EH (cell line): ENCODE data around the gene AMZ2.
A peak's percentile ranks its signal among the peaks of the same experiment; 100 is the strongest.
"Not testable (repeated sequence)": the region's sequence is repeated elsewhere in the genome, so short reads cannot be mapped to it uniquely, and the experiment has no call there.

Experiments
- DNase-seq: peaks from one replicate; pipeline ENCODE4 v3.0.0-alpha.2; 2015; ENCODE audit warnings: low read depth

Gene AMZ2

DNA sequence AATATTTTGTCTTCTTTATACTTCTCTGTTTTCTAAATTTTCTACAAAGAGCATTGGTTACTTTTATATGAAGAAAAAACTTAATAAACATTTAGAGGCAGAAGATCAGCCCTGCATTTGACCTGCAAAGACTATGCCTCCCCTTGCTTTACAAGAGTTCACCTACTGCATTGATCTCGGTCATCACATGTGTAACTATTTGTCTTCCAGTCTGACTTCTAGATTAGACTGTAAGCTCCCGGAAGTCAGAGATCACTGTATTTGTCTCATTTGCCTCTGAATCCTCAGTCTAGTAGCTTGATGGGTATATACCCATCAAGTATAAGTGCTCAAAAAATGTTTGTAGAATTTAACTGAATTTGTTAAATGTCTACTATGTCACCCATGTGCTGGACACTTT, 27.7 kb upstream of the AMZ2 start:
- not testable (repeated sequence) for DNase-seq

DNA sequence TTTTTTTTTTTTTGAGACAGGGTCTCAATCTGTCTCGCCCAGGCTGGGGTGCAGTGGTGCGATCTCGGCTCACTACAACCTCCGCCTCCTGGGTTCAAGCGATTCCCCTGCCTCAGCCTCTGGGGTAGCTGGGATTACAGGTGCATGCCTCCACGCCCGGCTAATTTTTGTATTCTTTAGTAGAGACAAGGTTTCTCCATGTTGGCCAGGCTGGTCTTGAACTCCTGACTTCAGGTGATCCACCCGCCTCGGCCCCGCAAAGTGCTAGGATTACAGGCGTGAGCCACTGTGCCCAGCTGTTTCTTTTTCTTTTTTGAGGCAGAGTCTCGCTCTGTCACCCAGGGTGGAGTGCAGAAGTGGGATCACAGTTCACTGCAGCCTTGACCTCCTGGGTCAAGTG, 27.1 kb upstream of the AMZ2 start:
- DNase-seq: not testable (repeated sequence)

DNA sequence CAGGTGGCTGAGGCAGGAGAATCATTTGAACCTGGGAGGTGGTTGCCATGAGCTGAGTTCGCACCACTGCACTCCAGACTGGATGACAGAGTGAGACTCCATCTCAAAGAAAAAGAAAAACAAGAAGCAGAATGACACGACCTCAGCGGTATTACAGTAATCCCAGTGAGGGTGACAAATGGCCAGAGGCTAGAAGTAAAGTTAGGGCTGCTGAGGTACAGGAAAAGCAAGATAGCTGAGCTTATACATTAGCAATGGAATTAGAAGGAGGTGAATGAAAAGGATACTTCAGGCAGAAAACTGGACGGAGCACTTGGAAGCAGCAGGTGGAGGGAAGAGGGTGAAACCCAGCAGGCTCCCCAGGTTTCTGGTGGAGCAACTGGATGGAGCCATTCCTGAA, 26.1 kb upstream of the AMZ2 start:
- DNase-seq: no peak

DNA sequence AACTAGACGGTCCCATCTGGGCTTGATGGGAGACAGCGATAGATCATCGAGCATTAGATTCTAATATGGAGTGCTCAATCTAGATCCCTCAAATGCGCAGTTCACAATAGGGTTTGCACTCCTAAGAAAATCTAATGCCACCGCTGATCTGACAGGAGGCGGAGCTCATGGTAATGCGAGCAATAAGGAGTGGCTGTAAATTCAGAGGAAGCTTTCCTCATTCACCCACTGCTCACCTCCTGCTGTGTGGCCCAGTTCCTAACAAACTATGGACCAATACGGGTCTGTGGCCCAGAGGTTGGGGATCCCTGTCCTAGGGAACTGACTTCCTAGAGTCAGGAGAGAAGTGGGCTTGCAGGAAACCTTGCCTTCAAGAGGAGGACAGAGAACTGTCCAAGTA, 25.2 kb upstream of the AMZ2 start:
- no peak for DNase-seq

DNA sequence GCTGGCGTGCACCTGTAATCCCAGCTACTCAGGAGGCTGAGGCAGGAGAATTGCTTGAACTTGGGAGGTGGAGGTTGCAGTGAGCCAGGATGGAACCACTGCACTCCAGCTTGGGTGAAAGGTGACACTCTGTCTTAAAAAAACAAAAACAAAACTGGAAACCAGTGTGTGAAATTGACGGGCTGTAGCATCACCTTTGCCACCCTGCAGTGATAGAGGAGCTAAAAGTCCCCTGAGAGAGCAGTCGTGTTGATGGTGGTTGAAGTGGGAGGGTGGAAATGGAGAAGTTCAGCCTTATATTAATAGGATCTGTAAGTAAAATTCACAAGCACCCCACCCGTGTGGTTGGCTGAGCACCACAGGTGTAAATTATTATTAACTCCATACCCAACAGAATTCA, 22.8 kb upstream of the AMZ2 start:
- DNase-seq: not testable (repeated sequence)

DNA sequence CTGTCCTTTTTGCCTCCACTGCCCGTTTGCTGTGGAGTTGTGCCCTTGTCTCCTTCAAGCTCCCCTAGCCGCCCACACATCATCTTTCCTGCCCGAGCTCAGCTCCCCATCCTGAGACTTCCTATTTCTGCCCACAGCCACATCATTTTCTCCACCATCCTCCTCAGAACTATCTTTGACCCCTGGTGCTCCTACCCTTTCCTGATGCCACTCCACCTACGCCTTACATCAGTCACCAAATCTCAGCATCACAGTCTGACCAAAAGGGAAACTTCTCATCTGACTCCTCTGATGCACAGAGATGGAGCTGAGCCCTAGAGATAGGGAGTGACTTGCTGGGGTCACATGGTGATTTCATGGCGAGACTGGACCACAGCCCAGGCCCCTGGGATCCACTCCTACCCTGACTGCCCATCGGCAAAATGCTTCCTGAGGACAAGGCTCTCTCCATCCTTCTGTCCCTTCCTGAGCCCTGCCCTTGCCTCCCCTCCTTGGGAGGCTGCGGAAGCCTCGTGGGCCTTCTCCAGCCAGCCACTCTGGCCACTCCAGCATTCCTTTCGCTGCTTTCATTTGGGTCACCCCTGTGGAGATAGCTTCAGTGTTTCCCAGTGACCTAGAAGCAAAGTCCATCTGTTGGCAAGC, 19.7 kb upstream of the AMZ2 start:
- not testable (repeated sequence) for DNase-seq

DNA sequence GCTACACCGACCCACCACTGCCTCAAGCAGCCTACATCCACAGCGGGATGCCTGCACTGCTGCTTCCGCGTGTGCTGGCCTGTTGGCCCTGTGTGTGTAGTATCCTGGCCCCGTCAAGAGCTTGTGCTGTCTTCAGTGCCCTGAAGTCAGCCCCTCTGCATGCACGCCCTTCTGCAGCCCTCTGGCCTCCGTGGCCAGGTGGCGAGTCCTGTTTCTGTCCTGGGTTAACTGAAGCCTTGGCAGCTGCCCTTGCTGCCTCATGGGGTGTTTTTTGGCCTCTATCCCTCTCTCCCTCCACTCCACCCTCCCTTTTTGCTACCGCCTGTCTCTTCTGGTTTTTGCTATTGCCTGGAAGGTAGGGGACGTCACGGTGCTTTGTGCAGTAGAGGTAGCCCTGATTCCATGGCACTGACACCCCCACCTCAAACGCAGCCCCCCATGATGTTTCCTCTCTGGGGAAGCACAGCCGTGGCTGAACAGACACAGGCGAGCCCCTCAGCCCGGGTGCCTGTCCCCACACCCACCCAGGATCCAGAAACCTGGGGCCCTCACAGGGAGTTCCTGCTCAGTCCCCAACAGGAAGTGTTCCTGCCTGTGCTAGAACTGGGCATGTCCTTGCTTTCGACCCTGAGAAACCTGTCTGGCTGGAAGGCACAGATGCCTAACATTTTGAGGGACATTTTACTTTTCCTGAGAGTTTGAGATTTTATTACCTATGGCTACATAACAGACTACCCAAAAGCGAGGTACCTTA, 18.8 kb upstream of the AMZ2 start:
- DNase-seq: no peak

DNA sequence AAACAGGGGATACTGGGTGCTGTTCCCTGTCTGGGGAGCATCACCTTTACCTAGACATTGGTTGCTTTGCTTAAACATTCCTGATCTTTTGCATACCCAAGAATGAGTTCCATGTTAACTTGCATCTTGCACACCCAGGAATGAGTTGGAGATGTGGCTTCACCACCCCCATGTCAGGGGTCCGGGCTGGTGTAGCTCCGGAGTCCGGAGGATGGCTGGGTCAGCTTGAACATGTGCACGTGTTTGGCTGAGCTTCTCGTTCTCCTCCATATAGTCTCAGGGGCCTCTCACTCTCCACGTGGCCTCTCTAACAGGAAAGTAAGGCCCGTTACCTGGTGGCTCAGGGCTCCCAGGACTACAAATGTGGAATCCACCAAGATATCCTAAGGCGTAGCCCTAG, 18.2 kb upstream of the AMZ2 start:
- no peak for DNase-seq

DNA sequence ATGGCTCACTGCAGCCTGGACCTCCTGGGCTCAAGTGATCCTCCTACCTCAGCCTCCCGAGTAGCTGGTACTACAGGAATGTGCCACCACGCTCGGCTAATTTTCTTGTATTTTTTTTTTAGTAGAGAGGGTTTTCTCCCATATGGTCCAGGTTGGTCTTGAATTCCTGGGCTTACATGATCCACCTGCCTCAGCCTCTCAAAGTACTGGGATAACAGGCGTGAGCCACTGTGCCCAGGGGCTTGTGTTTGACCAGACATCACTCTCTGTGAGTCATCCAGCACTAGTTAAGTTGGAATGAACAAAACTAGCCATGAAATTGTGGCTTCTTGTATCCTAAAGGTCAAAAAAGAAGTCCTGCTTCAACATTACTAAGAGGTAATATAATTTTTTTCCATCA, 16.7 kb upstream of the AMZ2 start:
- DNase-seq: not testable (repeated sequence)

DNA sequence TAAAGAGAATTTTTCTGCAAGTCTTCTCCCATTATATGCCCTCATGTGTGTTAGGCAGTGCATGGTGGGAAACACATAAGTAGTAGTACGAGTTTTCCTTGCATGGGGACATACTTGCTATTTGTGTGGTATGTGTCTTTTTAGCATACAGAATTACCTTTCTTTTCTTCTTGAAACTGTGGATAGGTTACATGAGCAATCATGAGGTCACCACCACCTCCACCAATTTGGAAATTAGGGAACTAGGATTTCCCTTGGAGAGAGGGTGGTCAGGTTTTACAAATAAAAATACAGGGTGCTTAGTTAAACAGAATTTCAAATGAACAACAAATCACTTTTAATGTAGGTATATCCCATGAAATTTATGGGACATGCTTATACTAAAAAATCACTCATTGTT, 16.3 kb upstream of the AMZ2 start:
- no peak for DNase-seq

DNA sequence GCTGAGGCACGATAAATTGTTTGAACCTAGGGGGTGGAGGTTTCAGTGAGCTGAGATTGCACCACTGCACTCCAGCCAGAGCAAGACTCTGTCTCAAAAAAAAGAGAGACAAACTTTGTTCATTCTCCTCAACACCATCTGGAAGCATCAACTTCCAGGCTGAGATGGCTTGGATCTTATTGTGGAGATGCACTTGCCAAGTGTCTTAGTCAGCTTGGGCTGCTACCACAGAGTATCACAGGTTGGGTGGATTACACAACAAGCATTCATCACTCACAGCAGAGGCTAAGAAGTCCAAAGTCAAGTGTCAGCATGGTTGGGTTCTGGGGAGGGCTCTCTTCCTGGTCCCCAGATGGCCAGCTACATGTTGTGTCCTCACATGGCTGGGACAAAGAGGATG, 15.1 kb upstream of the AMZ2 start:
- peak; percentile 37 for DNase-seq

DNA sequence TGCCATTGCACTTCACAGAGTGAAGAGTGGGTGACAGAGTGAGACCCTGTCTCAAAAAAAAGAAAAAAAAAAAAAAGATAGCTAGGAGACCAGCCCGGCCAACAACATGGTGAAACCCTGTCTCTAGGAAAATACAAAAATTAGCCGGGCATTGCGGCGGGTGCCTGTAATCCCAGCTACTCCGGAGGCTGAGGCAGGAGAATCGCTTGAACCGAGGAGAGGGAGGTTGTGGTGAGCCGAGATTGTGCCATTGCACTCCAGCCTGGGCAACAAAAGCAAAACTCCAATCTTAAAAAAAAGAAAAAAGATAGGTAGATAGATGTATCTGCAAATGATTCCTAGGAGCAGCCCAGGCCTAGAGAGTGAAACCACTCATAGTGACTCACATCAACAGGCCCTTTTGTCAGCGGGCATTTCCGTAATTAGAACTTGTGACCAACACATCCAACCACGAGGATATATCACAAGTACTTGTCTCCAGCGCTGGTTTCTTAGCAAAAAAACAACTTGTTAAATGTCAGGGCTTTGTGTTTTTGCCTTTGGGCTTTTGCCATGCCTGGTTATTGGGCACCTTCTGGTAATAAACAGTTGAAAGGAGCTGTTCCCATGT, 13.0 kb upstream of the AMZ2 start:
- peak; percentile 77 for DNase-seq

DNA sequence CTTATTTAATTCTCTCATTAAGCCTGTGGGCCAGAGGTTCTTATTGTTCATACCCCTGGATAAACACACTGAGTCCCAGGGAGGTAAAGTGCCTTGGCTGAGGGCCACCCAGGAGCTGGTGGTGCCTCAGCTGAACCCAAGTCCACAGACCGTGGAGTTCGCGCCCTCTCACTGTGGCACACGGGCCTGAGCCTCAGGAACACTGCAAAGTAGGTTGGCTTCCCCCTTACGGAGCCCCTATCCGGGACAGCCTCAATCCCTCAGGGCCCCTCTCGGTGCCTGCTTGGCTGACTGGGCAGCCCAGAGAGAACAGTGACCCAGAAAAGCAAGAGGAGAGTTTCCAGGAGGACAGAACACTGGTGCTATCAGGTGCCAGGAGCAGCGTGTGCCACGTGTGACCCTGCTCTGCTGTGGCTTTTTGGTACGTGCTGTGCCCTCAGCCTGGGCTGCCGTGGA, 12.5 kb upstream of the AMZ2 start:
- DNase-seq: not testable (repeated sequence)

DNA sequence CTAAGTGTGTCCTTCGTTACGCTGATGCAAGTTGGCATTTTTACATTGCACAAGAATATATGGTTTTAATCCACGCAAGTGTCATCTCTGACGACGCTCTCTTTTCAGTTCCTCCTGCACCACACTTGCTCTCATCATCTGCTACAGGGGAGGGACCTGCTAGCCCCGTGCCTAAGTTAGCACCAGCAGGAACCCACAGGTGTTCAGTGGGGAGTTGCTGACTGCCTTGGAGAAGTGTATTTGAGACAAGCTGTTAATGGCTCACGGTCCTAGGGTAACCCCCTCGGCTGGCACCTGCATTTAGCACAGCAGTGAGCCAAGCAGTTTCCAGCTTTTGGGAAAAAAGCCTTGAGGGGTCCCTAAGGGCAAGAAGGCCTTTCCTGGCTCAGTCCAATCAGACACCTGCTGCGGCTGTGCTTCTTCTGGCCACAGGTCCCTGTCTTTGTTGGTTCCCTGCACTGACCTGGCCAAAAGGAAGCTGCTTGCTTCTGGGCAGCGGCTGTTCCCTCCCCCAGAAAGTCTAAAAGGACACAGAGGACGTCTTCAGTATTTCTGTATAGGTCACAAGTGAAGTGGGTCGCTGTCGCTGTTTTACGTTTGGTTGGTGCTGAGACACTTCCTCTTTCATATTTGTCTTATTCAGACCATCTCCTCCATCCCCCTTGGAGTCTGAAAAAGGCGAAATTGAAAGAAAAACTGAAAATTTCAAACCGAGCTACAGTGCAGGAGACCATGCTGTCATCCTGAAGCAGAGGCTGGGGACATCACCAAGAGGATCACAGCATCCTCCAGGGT, 10.3 kb upstream of the AMZ2 start:
- DNase-seq: not testable (repeated sequence)

DNA sequence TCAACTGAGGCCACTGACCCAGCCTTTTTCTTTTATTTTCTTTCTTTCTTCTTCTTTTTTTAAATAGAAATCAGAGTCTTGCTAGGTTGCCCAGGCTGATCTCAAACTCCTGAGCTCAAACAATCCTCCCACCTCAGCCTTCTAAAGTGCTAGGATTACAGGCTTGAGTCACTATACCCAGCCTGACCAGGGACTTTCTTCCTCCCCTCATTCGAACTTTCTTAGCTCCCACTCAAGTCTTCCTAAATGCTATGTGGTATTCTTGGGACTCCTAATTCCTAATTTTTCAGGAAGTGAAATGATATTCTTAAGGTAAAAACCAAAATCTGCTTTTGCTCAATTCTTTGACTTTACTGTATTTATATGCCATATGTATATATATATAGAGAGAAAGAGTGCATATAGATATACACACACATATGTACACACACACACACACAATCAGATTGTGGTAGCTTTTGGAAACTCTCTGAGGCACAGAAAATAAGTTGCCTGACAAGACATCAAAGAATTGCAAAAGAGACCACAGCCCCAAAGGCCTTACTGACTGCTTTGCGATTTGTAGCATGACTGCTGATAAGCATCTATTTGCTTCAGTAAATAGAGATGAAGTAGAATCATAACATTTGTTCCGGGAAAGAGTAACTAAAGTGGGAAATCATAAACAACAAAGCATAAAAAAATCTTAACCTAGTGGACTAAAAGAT, 9.5 kb upstream of the AMZ2 start:
- no peak for DNase-seq

DNA sequence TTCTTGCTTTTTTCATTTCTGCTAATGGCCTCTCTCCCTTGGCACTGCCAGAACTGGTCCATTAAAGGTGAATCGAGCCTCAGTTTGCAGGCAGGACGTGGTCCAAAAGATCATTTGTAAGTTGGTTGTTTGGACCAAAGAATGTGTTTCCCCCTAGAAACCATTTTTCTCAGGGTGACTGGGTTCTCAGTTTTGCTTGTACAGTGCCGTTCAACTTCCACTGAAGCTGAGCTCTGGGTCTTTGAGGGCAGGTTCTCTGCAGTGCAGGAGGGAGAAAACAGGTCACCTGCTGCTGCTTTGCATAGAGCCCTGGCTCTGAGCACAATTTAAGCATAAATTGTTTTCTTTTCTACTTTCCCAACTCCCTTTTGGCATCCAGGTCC, 9.0 kb upstream of the AMZ2 start:
- no peak for DNase-seq

DNA sequence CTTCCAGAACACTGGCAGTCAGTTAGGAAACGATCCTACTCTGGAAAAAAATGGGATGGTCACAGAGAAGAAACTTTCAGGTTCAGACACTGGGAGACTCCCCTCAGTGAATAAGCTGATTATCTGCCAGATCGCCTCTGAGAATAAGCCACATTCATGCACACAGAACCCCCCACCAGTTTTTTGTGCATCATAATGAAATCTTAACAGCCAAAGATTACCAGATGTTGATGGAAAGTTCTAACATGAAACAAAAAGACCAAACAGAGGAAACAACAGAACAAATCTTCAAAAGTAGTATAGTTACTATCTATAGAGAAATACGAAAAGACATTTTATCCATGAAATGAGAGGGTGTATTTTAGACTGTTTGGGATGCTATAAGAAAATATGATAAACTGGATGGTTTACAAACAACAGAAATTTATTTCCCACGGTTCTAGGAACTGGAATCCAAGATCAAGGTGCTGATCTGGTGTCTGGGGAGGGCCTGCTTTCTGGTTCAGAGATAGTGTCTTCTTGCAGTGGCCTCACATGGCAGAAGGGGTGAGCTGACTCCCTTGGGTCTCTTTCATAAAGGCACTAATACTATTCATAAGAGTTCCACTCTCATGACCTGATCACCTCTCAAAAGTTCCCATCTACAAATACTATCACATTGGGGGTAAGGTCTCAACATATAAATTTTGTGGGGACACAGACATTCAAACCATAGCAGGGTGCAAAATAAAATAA, 8.0 kb upstream of the AMZ2 start:
- DNase-seq: no peak

DNA sequence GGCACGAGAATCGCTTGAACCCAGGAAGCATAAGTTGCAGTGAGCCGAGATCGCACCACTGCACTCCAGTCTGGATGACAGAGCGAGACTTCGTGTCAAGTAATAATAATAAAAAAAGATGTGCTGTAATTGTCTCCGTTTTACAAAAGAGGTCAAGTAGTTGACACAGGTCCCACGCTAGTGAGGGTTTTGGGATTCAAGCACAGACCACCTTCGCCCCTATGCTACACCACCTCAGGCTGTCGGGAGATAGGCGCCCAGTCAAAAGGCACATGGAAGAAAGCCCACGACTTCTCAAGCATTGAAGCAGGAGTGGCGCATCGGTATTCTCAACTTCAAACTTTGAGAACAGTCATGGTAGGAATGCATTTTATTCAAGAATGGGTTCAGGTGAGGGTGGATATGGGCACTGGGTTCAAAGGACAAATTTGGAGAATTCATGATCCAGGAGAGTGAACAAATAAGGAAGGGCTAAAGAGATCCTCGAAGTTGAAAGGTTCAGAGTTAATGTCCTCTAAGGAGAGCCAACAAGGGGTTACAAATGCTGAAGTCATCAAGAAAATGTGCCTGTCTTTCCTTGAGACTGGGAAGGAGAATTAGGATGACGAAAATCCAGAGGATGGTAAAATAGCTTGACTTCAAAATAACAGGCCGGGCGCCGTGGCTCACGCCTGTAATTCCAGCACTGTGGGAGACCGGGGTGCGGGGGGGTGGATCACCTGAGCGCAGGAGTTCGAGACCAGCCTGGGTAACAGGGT, 1.4 kb upstream of the AMZ2 start:
- DNase-seq: no peak

DNA sequence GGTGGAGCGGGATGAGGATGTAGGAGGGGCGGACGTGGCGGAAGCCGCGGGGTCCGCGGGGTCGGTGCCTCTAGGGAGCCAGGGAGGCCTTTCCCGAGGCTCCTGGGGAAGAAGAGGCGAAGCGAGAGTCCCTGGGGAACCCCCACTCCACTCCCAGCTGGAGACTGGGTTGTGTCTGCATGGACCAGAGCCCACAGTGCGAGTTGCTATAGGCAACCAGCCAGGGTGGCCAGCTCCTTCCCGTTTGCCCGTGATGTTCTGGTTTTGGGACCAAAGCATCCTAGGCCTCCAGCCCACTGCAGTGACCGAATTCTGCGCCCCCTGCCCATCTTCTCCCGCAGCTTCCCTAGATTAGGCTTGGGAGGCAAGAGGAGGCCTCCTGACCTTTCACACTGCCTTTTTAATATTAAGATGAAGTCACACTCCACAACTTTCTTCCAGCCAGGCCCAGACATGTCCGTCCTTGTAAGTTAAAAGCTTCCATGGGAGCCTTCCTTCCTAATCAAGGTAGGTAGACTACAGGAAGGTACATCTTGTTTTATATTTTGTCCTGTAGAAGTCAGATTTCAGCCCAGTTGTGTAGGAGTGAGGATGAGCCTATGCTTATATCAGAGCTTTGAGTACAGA, 469 bp downstream of the AMZ2 start:
- peak; percentile 72 for DNase-seq

DNA sequence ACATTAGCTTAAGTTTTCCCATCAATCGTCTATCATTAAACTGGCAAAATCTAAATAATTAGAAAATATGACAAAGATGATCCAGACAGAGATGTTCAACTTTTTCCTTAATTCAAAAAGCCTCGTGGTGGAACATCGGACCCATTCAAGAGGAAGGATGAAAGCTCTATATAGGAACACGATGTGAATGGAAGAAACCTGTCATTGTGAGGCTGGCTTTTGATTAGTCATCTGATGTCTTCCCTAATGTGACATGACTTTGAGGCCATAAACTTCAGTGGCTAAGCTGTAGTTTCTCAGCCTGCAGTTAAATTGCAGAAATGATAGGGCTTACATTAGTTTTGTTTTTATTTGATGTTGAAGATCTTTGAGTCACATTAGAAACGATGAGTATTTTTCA, 1.0 kb downstream of the AMZ2 start:
- DNase-seq: no peak
